GM19023 (cell line): ENCODE results near the gene HELZ.

Experiments
- ATAC-seq: cut with Tn5 transposase; IDR thresholded peaks from one replicate; pipeline ENCODE4 v1.9.1; 2021; ENCODE audit warnings: mild to moderate bottlenecking, moderate library complexity; ENCODE audit not compliant: unreplicated experiment

Gene HELZ

DNA sequence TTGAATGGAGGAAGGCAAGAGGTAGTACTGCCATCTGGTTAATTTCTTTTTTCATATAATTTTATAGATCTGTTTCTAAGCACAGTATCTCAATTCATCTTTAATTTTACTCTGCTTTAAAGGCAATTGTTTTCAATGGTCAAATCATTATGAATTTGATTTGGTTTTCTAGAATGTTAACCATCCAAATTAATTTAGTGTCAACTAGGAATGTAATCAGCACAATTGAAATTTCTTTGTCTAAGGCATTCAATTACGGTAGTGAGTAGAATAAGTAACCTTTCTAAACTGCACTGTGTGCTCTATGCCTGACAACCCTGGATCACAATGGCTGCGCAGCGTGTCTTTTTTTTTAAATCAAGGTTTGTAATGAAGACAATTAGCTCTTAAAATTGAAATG lies 156.4 kb downstream of the HELZ start:
- no peak for ATAC-seq

GRCh38 chr17:67085406-67085805 lies 159.6 kb downstream of the HELZ start:
- no peak for ATAC-seq

DNA sequence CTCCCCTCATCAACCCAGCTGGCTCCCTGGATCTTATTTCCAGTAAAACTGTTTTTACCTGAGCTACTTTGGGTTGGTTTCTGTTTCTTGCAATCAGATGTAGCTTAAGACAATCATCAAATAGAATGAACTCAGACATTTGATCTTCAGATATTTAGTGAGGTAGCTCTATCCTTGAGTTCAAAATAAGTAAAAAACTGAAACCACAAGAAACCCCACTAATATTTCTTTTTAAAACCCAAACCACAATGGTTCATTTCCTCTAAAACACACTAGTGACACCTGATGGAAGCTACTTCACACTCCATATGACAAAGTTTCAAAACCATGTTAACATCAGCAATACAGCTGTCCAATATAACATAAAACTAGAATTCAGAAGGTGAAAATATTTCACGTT lies 162.9 kb downstream of the HELZ start:
- ATAC-seq, result no peak

- no peak for ATAC-seq
These were observed 164.2 kb downstream of the HELZ start for GRCh38 chr17:67080804-67081203.

DNA sequence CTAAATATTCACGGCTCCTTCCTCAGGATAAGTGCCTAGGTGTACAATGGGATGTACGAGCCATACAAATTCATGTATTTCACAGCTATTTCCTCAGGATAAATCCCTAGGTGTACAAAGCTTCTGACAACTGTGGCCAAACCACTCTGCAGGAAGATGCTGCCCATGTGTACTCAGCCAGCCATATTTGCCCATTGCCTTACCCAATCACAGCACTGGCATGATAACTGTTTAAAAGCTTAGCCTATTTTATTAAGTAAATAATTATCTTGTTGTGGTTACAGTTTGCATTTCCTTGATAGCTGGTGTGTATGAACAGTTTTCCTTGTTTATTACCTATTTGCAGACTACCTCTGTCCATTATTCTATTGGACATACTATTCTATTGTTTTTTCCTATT lies 165.5 kb downstream of the HELZ start:
- no peak for ATAC-seq

DNA sequence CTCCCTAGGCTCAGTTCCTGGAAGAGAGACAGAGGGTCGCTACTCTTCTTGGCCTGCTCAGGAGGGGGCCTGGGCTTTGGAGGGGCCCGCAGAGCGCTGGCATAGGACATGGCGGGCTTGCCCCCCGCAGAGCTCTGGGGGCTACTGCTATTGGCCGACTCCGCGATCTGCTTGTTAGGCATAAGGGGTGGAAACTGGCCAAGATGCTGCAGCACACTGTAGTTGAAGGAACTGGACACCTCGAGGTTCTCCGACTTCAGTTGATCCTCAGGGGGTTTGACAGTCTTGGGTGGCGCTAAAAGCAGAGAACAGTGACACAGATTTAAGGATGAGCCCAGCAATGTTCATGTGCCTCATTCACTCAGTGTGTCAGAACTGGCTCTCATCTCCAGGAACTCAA lies 166.7 kb downstream of the HELZ start:
- no peak for ATAC-seq

DNA sequence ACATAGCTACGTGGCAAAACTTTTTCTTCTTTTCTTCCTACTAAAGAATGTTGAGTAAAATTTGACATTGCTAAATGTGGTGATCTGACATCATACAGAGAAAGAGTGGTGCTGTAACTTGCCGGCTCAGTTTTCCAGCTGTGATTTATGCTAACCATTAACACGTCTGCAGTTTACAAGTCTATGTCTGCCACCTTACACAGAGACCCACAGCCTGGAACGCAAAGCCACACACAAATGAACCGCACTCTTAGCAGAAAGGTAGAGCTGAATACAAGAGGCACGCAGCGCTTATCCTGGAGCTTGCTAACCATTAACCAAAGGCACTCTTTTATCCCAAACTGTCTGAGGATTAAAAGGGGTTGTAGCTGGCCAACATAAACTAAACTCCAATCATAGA lies 168.7 kb downstream of the HELZ start:
- no peak for ATAC-seq

DNA sequence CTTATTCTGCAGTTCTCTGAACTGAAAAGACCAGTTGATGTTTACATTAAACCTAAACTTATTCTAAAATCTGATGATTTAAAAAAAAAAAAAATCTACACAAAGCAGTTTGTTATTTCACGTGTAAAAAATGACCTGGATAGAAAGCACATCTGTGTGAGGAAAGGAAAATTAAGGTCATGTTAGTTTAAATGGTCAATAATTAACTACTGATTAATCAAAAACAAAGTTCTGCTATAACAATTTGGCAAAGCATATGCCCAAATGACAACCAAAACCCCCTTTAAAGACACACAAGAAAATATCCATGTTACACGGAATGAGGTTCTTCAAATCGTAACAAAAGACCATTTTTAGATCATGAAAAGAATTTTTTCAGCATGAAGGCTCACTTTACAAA lies 170.2 kb downstream of the HELZ start:
- ATAC-seq, result no peak

DNA sequence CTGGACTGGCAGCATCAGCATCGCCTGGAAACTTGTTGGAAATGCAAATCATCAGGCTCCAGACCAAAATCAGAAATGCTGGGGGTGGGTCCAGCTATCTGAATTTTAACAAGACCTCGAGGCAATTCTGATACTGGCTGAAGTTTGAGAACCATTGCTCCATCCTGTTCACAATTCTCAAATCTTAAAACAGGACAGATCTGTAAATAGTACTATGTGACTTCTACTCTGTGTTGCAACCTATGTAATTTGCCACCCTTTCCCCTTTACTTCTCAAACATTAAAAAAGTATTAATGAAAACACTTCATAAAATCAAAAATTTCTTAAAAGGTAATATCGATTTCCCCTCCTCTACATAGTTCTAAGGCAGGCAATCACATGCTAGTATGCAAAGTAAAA lies 172.1 kb downstream of the HELZ start:
- ATAC-seq, result no peak

- ATAC-seq, result no peak
These were observed 173.4 kb downstream of the HELZ start for GRCh38 chr17:67071595-67071994.

- no peak for ATAC-seq
These were observed 175.3 kb downstream of the HELZ start for GRCh38 chr17:67069603-67070136.

DNA sequence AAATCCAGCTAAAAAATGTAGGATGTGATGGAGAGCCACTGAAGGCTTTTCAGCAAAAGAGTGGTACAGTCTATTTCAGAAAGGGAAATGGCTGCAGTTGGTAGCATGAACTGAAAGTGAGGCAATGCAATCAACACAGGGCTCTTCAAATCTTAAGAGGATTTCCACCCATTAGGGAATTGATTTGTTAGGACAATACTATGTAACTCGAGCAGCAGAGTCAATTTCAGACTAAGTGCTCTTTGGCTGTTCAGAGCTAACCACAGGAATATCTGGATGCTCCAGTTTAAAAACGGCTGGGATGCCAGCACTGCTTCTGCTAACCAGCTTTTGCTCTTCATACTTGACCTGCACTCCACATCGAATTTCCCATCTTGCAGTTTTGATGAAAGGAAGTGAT lies 176.0 kb downstream of the HELZ start:
- ATAC-seq, result no peak

- no peak for ATAC-seq
These were observed 177.2 kb downstream of the HELZ start for GRCh38 chr17:67067571-67068482.

DNA sequence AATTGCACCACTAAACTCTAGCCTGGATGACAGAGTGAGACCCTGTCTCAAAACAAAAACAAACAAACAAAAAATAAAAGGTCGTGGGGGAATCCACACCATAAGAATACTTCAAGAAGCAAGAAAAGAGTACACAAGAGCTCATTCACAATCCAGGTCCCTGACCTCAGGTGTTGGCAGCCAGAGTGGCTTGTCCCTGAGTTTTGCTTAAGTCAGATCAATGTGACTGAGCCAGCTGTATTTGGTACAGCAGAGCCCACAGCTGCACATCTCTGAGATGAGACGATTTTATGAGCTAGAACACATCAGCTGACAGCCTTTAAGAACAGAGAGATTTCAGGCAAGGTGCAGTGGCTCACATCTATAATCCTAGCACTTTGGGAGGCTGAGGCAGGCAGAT lies 178.3 kb downstream of the HELZ start:
- ATAC-seq, result no peak

GRCh38 chr17:67063141-67063540 lies 181.9 kb downstream of the HELZ start:
- no peak for ATAC-seq

DNA sequence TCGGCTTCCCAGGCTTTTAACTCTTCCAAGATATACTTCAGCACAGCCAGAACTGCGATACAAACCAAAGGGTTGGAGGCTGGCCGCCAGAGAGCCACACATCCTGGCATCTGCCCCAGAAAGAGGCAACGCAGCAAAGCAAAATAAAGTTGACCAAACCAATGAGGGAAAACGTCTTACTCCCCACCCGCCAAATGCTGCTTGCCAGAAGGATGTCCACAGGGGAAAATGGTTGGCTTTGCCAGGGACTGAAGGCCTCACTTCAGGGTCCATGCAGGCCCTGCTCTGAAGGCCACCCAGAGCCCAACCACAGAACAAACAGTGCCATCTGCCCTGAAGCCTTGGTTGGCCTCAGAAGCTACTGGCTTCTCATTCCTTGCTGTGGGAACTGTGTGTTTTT lies 185.6 kb downstream of the HELZ start:
- no peak for ATAC-seq

- no peak for ATAC-seq
These were observed 187.0 kb downstream of the HELZ start for GRCh38 chr17:67058036-67058435.

- no peak for ATAC-seq
These were observed 188.1 kb downstream of the HELZ start for GRCh38 chr17:67056746-67057490.

GRCh38 chr17:67055811-67056745 lies 188.9 kb downstream of the HELZ start:
- no peak for ATAC-seq

DNA sequence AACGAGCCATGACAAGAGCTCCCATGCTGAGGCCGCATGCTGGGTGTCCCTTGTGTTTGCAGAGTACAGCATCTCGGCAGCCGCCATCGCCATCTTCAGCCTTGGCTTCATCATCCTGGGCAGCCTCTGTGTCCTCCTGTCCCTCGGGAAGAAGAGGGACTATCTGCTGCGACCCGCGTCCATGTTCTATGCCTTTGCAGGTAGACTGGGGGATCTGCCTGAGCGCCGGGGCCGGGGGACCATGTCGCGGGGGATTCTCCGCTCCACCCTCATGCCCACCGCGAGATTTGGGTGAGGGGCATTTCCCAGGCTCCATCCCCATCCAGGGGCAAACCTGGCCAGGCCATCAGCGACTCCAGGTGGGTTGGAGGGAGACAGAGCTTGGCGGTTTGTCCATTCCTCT lies 190.0 kb downstream of the HELZ start:
- ATAC-seq, result no peak

DNA sequence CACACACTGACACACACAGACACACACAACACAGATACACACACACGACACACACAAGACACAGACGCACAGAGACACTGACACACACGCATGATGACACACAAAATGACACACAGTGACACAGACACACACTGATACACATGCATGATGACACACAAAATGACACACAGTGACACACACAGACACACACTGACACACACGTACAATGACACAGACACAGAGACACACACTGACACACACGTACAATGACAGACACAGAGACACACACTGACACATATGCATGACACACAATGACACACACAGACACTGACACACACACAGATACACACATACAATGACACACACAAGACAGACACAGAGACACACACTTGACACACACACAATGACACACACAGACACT lies 190.4 kb downstream of the HELZ start:
- ATAC-seq, result no peak
